RWPE1 (cell line): ENCODE results near the gene FKBP6.
"Not testable (repeated sequence)": the region's sequence is repeated elsewhere in the genome, so short reads cannot be mapped to it uniquely, and the experiment has no call there.

Experiments
- CTCF ChIA-PET: fragments of 350-600 bp; sonication (Branson Sonifier 250); formaldehyde crosslinking; extraction: SDS; loops from one replicate; lab custom pipeline; 2021; lab: Yijun Ruan, JAX
- POLR2A ChIA-PET: fragments of 400-600 bp; formaldehyde crosslinking; extraction: SDS; loops from one replicate; lab custom pipeline; 2020; ENCODE audit warnings: antibody characterized with exemption; ENCODE audit not compliant: low non-redundant PET; lab: Yijun Ruan, JAX
- DNase-seq: peaks from one replicate; pipeline ENCODE4 v3.0.0; 2012; ENCODE audit warnings: low spot score
- H3K27ac ChIP-seq: fragments of 450-650 bp; 2 replicates; pipeline ENCODE4 v1.5.1; 2017
- CTCF ChIP-seq: fragments of 450-650 bp; conservative IDR thresholded peaks from 2 replicates; pipeline ENCODE4 v1.5.1; 2017; ENCODE audit warnings: low read depth, mild to moderate bottlenecking

FKBP6 gene

GRCh38 chr7:73366127-73366526 lies 38.2 kb downstream of the FKBP6 start:
- TF ChIP-seq CTCF, result no peak
- no peak overlapping the region for H3K27ac ChIP-seq
- CTCF ChIA-PET, result interaction anchor here (0.5 to 0.6 kb wide), 2 partner anchors 26 to 27 kb away, joined by 3 to 5 read pairs; no protein-coding TSS in a partner anchor
- POLR2A ChIA-PET, result no interaction called here
- DNase-seq, result no peak

- POLR2A ChIA-PET, result no interaction called here
- no peak overlapping the region for H3K27ac ChIP-seq
- DNase-seq, result no peak
- TF ChIP-seq CTCF, result no peak
- CTCF ChIA-PET, result no interaction called here
These were observed 39.0 kb downstream of the FKBP6 start for GRCh38 chr7:73366990-73367389.

- ChIA-PET POLR2A (no interaction called here), CTCF (no interaction called here)
- no peak overlapping the region for H3K27ac ChIP-seq
- no peak for TF ChIP-seq CTCF
- DNase-seq, result no peak
These were observed 41.0 kb downstream of the FKBP6 start for GRCh38 chr7:73369009-73369408.

GRCh38 chr7:73369622-73370021 lies 41.7 kb downstream of the FKBP6 start:
- TF ChIP-seq CTCF, result no peak
- no peak for DNase-seq
- POLR2A ChIA-PET, result no interaction called here
- CTCF ChIA-PET, result no interaction called here
- no peak overlapping the region for H3K27ac ChIP-seq

- POLR2A ChIA-PET, result no interaction called here
- no peak for DNase-seq
- CTCF ChIA-PET, result no interaction called here
- no peak for TF ChIP-seq CTCF
- no peak overlapping the region for H3K27ac ChIP-seq
These were observed 45.8 kb downstream of the FKBP6 start for GRCh38 chr7:73373741-73374140.

- not testable (repeated sequence) for DNase-seq
These were observed 48.3 kb downstream of the FKBP6 start for GRCh38 chr7:73376262-73376661.

GRCh38 chr7:73376671-73377412 lies 48.9 kb downstream of the FKBP6 start:
- POLR2A ChIA-PET, result no interaction called here
- no peak overlapping the region for H3K27ac ChIP-seq
- TF ChIP-seq CTCF, result no peak
- no peak for DNase-seq
- CTCF ChIA-PET, result no interaction called here

More at GRCh38 chr7:73376262-73376661, 48.3 kb downstream of the FKBP6 start:
- H3K27ac ChIP-seq, CTCF ChIA-PET, POLR2A ChIA-PET: not testable (repeated sequence)

- H3K27ac ChIP-seq, CTCF ChIA-PET, POLR2A ChIA-PET, DNase-seq: not testable (repeated sequence)
These were observed 49.6 kb downstream of the FKBP6 start for GRCh38 chr7:73377413-73378200.
